Stimulated activated CD8-positive, alpha-beta memory T cell treated with anti-CD3 and anti-CD28 coated beads, Interleukin-2, amount 100 ng/mL, for 1 hour (primary cell): ENCODE results near the gene SLC2A5.
"Not testable (repeated sequence)": the region's sequence is repeated elsewhere in the genome, so short reads cannot be mapped to it uniquely, and the experiment has no call there.

Experiments used
- DNase-seq, 2 donors: peaks; one replicate each; pipeline ENCODE4 v3.0.0-alpha.2; 2020; ENCODE audit warnings: low read depth in 2 of 2

SLC2A5 gene

DNA sequence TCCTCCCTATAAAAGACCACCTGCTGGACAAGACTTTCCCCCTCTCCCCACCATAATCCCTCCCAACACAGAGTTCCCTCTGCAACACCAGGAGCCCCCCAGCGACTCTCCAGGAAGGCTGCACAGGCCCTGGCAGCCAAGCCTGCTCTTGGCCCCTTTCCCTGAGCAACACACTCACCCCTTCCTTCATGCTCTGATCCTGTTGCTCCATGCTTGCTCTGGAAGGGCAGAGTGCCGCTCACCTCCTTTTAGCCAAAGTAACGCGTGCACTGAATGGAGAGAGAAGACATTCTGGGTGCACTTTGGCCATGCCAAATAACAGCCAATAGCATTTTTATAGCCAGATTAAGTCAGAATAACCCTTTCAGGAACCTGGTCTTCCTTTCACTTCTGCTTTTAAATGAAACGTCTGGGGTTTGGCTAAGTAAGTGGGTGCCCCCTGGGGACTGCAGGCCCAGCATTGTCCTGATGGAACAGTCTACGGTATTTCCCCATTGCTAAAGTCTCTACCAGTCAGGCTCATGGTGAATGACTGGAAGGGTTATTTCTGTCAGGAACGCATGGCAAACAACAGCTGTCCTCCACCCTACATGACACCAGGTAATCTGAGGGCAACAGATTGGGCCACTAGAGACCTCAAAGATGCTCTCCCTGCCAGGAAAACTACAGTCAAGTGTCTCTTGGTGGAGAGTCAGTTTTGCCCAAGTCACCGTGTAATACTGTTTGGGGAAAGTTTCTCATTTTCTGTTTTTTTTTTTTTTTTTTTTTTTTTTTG is at the start of gene SLC2A5:
Gene SLC2A5 (minus strand): TSS at position 310 of the 775 bp plus-strand sequence. CDS start 99 bp downstream, at position 211.
- no peak for DNase-seq

DNA sequence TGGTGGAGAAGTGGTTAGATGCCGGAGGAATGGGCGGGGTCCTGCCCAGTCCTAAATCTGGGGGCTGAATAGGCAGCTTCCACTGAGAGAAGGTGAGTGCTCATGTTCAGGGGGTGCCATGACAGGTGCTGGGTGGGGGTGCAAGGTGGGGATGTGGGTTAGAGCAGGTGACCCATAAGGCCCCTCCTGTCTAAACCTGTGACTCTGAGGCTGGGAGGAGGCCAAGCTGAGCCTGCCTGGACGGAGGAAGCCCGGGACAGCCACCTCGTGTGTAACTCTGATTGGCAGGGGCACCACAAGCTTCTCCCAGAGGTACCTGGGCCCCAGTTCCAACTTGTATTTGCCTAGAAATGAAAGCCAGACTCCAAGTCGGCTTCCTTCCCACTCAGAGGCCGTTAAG is 48.8 kb upstream of the SLC2A5 start:
- no peak for DNase-seq

DNA sequence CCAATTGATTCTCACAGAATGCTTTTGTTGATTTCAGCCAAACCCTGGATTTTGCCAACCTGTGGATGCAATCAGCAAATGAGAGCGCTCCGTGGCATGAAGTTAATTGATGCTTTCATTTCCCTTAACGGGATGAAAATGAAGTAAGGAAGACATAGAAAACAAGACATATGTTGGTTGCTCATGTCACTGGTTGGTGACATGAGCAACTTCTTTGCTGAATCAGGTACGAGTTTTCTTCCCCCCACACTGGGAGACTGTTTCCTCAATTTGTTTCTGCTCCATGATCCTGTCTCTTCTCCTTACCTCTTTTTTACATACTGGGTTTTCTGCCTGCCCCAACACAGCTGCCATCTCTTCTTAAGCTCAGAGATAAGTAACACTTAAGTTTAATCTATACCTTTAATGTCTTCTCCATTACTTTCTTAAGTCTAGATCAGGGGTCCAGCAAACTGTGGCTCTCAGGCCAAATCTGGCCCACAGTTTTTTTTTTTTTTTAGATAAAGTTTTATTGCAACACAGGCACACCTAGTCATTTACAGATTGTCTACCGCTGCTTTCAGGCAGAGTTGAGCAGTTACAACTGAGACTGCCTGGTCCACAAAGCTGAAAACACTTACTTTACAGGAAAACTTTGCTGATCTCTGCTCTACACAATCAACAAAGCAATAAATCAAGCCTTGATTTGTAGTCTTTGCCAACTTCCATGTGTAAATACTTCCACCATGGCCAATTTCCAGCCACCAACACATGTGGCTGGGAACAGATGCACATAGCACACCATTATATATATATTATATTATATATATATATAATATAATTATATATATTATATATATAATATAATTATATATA is 46.1 kb upstream of the SLC2A5 start:
- DNase-seq, result no peak

GRCh38 chr1:9112961-9113880 is 43.8 kb upstream of the SLC2A5 start:
- DNase-seq, result no peak

DNA sequence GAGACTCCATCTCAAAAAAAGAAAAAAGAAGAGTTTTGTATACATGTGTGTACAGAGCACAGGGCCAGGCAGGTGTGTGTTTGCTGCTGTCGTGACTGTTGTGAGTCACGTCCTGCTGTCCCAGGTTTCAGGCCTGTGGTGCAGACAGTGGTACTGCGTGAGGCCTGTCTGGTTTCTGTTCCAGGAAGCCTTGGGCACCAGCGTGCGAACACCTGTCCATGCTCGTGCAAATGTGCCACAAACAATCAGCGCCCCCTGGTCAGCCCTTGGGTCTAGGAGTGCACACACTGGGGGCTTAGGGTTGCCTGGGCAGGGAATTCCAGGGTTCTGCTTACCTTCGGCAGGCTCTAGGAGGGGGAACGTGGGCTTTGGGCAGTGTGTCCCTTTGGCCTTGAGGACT is 42.5 kb upstream of the SLC2A5 start:
- DNase-seq, result no peak

DNA sequence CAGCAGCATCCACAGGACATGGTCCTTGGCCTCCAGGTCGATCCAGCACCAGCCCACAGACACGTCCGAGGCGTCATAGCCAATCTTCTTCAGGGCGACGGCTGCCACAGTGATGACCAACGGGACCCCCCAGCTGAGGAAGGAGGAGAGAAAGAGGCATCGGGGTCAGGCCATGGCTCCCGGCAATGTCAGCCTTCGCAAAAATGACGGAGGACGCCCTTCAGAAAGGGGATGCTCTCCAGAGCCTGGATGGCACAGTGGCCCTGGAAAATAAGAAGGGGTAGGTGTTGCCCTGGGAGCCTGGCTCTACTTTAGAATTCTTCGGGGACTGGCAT is 41.9 kb upstream of the SLC2A5 start:
- no peak for DNase-seq

DNA sequence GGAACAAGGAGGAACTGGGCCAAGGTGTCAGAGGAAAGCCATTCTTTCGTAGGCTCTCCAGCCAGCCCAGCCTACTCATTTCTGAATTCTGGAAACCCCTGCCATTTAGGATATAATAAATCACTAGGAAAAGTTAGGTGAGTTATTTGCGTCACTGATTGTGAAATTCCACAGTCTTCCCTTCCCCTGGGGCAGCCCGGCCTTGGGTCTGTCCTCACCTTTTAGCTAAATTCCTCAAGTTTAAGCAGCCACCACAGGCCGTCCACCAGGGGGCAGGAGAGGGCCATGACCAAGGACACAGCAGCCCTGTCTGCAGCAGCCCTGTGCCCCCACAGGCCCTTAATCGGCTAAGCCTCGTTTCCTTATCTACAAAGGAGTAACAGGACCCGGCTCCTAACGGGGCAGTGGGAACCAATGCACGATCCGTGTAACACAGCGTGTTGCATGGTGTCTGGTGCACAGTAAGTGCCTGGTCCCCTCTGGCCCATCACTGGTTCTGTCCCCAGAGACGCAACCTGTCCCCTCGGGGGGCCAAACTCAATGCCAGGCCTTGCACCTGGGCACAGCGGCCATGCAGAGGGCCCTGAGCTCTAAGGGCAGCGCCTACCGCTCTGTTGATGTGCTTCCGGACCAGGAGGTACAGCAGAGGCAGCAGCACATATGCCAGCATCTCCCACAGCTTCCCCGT is 41.4 kb upstream of the SLC2A5 start:
- DNase-seq, result peak; percentile 64 to 73

GRCh38 chr1:9108056-9108665 is 38.7 kb upstream of the SLC2A5 start:
- DNase-seq, result no peak

DNA sequence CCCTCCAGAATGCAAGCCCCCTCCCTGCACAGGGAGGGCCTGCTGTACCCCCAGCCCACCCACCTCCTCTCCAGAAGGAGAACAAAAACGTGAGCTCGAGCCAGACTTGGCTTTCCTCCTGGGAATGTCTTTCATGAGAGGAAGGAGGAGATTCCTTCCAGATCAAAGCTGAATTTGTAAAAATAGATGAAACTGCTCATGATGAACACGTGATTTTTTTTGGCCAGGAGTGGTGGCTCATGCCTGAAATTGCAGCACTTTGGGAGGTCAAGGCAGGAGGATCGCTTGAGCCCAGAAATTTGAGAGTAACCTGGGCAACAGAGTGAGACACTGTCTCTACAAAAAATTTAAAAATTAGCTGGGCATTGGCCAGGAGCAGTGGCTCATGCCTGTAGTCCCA is 37.7 kb upstream of the SLC2A5 start:
- DNase-seq, result no peak

GRCh38 chr1:9106286-9106685 is 36.9 kb upstream of the SLC2A5 start:
- no peak for DNase-seq

GRCh38 chr1:9105336-9105867 is 36.0 kb upstream of the SLC2A5 start:
- DNase-seq, result no peak

- no peak for DNase-seq
Measured at GRCh38 chr1:9101510-9102146, 32.2 kb upstream of the SLC2A5 start.

- no peak for DNase-seq
Measured at GRCh38 chr1:9100471-9101043, 31.1 kb upstream of the SLC2A5 start.

- DNase-seq, result no peak
Measured at GRCh38 chr1:9099555-9099954, 30.1 kb upstream of the SLC2A5 start.

DNA sequence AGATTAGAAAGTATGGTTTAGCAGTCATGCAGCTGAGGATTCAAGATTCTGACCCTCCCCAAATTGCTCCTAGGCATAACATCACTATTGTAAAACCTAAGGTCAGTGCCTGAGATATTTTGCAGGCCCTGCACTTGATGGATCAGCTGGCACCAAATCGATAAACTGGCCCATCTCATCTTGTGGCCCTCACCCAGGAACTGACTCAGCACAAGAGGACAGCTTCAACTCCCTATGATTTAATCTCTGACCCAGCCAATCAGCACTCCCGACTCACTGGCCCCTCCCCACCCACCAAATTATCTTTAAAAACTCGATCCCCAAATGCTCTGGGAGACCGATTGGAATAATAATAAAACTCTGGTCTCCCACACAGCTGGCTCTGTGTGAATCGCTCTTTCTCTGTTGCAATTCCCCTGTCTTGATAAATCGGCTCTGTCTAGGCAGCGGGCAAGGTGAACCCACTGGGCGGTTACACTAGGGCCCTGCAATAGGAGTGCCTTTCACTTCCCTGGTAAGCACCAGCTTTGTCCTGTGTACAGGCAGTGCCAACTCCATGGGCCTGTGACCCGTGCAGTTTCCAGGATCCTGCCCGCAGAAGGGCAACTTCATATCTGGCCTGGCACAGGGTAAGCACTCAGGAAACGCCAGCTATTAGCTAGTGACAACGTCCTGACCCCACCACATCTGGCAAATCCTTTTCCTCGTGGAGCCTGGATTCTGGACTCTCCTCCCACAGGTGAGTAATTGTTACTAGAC is 28.7 kb upstream of the SLC2A5 start:
- no peak for DNase-seq

DNA sequence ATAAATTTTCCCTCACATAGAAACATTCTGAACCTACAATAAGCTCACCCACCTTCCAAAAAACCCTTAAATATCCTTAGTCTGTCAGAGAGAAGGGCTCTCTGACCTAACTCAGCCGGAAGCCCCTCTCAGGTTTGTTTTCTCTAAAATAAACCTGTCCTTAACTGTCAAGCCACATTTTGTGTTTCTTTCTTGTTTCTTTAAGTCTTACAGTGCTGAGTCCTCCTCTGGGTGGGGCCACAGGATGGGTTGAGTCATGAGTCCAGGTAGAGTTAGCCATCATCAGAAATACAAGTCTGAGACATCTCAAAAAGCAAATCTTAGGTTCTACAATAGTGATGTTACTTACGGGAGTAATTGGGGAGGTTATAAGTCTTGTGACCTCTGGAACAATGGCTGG is 26.4 kb upstream of the SLC2A5 start:
- DNase-seq, result no peak

GRCh38 chr1:9093996-9094595 is 24.7 kb upstream of the SLC2A5 start:
- not testable (repeated sequence) for DNase-seq

- no peak for DNase-seq
Measured at GRCh38 chr1:9093581-9093980, 24.1 kb upstream of the SLC2A5 start.

- no peak for DNase-seq
Measured at GRCh38 chr1:9093091-9093490, 23.7 kb upstream of the SLC2A5 start.
